Activated naive CD8-positive, alpha-beta T cell treated with anti-CD3 and anti-CD28 coated beads, Interleukin-2, amount 50 U/mL, for 24 hours (primary cell): ENCODE measurements around the gene SOX4.
"Not testable (repeated sequence)": the region's sequence is repeated elsewhere in the genome, so short reads cannot be mapped to it uniquely, and the experiment has no call there.

ENCODE experiments used
- ATAC-seq: fragments of 150-1000 bp; cut with Tn5 transposase; one replicate; pipeline ENCODE4 v1.10.0; 2021
- DNase-seq: peaks from one replicate; pipeline ENCODE4 v3.0.0; 2021
- H3K27ac Mint-ChIP-seq: one replicate; pipeline ENCODE4 v1.8.0; 2021; ENCODE audit warnings: mild to moderate bottlenecking, mixed read lengths
- H3K27me3 Mint-ChIP-seq: one replicate; pipeline ENCODE4 v1.8.0; 2021; ENCODE audit warnings: mixed read lengths
- H3K36me3 Mint-ChIP-seq: one replicate; pipeline ENCODE4 v1.8.0; 2021; ENCODE audit warnings: low read depth, mixed read lengths
- H3K4me1 Mint-ChIP-seq: one replicate; pipeline ENCODE4 v1.8.0; 2021; ENCODE audit warnings: mixed read lengths
- H3K4me3 Mint-ChIP-seq: one replicate; pipeline ENCODE4 v1.8.0; 2021; ENCODE audit warnings: mild to moderate bottlenecking, moderate library complexity, mixed read lengths
- H3K9me3 Mint-ChIP-seq: one replicate; pipeline ENCODE4 v1.8.0; 2021; ENCODE audit warnings: mixed read lengths

Gene SOX4

DNA sequence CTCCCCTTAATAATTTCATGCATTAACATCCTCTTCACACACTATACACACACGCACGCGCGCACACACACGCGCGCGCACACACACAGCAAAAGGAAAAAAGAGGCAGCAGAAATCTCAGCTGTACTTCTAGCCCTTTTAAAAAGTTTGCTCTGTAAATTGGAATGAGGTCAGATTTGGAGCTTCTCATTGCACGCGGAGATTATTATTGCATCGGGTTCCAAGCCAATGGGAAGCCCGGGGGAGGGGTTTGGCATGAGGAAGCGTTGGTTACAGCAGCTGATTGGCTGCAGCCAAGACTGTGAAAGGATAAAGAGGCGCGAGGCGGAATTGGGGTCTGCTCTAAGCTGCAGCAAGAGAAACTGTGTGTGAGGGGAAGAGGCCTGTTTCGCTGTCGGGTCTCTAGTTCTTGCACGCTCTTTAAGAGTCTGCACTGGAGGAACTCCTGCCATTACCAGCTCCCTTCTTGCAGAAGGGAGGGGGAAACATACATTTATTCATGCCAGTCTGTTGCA lies at the start of gene SOX4:
Gene SOX4 (plus strand): TSS at position 340 of the 515 bp plus-strand sequence. CDS start 784 bp downstream, outside the sequence.
- Mint-ChIP-seq H3K9me3 (no peaks in the 10 kb centered on the region), H3K4me1 (peaks cover 33% of the 10 kb centered on the region), H3K4me3 (peak within 1 kb of the TSS; percentile 82), H3K36me3 (peaks cover 2% of the 10 kb centered on the region), H3K27ac (peak within 1 kb of the TSS; percentile 70), H3K27me3 (peaks cover 50% of the 10 kb centered on the region)
- DNase-seq (peak; percentile 67), ATAC-seq (peak; percentile 69)

DNA sequence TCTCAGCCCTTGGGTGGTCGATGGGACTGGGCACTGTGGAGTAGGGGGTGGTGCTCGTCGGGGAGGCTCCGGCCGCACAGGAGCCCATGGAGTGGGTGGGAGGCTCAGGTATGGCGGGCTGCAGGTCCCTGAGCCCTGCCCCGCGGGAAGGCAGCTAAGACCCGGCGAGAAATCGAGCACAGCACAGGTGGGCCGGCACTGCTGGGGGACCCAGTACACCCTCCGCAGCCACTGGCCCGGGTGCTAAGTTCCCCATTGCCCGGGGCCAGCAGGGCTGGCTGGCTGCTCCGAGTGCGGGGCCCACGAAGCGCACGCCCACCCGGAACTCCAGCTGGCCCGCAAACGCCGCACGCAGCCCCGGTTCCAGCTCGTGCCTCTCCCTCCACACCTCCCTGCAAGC lies 41.3 kb upstream of the SOX4 start:
- ATAC-seq, H3K4me3 Mint-ChIP-seq, H3K36me3 Mint-ChIP-seq, H3K4me1 Mint-ChIP-seq, H3K27ac Mint-ChIP-seq, H3K27me3 Mint-ChIP-seq, DNase-seq: not testable (repeated sequence)
- H3K9me3 Mint-ChIP-seq = peaks cover 23% of the 10 kb centered on the region

DNA sequence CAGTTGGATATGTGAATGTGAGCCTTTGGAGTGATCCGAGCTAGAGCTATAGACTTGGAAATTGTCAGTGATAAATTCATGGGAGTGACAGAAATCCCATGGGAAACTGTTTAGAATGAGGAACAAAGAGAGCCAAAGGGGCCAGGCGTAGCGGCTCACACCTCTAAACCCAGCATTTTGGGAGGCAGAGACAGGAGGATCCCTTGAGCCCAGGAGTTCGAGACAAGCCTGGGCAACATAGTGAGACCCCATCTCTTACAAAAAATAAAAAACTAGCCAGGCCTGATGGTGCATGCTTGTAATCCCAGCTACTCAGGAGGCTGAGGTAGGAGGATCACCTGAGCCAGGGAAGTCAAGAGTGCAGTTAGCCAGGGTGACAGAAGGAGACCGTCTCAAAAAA lies 39.3 kb upstream of the SOX4 start:
- Mint-ChIP-seq H3K27me3 (peaks cover 4% of the 10 kb centered on the region), H3K4me3 (no peak overlapping the region), H3K36me3 (no peaks in the 10 kb centered on the region), H3K9me3 (peaks cover 9% of the 10 kb centered on the region), H3K27ac (no peak overlapping the region), H3K4me1 (no peaks in the 10 kb centered on the region)
- DNase-seq = no peak
- ATAC-seq = no peak

DNA sequence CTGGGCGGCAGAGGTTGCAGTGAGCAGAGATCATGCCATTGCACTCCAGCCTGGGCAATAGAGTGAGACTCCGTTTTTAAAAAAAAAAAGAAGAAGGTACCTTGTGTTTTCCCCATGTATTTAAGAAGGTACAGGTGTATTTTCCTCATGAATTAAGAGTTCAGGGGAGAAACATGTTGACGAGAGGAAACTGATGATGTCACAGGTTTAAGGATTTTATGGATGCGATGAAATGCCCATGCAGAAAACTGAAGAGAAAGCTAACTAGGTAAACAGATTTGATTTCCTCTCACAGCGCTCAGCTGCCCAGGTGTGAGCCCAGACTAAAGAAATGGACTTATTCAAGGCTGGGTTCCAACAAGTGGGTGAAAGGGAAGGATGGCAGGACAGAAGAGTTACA lies 38.4 kb upstream of the SOX4 start:
- Mint-ChIP-seq H3K27me3 (peaks cover 4% of the 10 kb centered on the region), H3K9me3 (peaks cover 5% of the 10 kb centered on the region), H3K4me3 (no peak overlapping the region), H3K36me3 (no peaks in the 10 kb centered on the region), H3K27ac (no peak overlapping the region), H3K4me1 (no peaks in the 10 kb centered on the region)
- ATAC-seq (no peak), DNase-seq (no peak)

DNA sequence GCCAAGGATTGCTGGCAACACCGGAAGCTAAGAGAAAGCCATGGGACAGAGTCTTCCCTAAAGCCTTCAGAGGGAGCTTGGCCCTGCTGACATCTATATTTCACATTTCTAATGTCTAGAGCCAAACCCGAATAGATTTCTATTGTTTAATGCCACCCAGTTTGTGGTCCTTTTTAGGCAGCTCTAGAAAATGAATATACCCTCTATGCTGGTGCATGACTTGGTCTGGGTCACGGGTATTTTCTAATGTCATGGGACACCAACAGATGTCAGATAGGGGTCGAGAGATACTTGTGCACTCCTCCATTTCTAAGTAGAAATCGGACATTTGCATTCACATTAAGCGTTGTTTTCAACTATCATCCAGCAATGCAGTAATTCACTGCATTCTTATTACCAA lies 37.0 kb upstream of the SOX4 start:
- Mint-ChIP-seq H3K27me3 (peaks cover 4% of the 10 kb centered on the region), H3K9me3 (peaks cover 5% of the 10 kb centered on the region)

DNA sequence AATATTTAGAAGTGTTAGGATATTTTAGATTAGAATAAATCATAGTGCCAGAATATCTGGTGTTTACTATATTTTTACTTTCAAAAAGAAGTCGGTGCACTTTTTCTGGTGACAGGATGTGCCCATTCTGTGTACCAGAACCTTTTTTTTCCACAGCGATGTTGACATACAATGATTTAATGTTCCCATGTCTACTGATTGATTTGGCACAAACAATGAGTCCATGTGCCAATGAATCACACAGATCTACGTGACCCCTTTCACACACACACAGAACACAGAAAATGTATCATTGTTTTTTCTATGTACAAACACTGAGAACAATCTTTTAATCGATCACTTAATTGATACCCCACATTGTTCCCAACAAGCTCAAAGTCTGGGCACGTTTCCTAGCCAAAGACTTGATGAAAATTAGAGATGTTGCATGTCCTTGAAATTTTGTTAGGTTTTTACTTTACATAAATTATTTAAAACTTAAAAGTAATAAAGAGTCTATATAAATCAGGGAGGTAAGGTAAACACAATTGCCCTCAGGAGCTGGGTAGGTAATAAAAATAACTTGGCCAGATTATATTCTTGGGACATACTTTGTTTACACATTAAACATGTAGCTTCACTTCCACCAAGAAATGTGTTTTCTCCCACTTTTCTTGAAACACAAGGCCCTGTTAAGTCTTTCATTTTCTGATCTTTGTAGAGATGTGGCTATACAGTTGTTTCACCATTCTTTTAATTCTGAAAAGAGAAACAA lies 36.4 kb upstream of the SOX4 start:
- peaks cover 4% of the 10 kb centered on the region for H3K27me3 Mint-ChIP-seq
- no peak overlapping the region for H3K27ac Mint-ChIP-seq
- H3K4me3 Mint-ChIP-seq = no peak overlapping the region
- H3K36me3 Mint-ChIP-seq = no peaks in the 10 kb centered on the region
- no peaks in the 10 kb centered on the region for H3K4me1 Mint-ChIP-seq
- ATAC-seq (no peak), DNase-seq (no peak)
- H3K9me3 Mint-ChIP-seq = peaks cover 5% of the 10 kb centered on the region

More for the DNA sequence above, 37.0 kb upstream of the SOX4 start:
- no peak overlapping the region for H3K4me3 Mint-ChIP-seq
- H3K4me1 Mint-ChIP-seq = no peaks in the 10 kb centered on the region
- ATAC-seq (no peak), DNase-seq (no peak)
- H3K27ac Mint-ChIP-seq = no peak overlapping the region
- H3K36me3 Mint-ChIP-seq = no peaks in the 10 kb centered on the region

DNA sequence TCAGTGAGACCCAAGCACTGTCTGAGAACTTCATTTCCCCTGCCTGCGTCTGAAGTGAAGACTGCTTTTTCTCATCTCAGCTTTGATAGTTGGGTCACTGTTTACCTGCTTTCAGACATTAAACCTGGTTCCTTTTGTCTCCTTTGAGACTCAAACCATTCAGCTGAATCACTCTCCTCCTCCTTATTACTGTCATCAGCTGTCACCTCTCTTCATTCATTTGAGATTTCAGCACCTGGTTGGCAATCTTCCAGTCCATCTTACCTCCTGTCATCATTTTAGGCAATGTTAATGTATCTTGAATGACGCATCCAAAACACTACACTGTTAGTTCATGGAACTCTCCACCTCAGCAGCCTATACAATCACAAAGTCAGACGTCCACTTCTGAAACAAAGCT lies 34.3 kb upstream of the SOX4 start:
- ATAC-seq = no peak
- H3K4me3 Mint-ChIP-seq = no peak overlapping the region
- H3K36me3 Mint-ChIP-seq = no peaks in the 10 kb centered on the region
- H3K9me3 Mint-ChIP-seq = no peaks in the 10 kb centered on the region
- H3K27ac Mint-ChIP-seq = no peak overlapping the region
- H3K27me3 Mint-ChIP-seq = no peaks in the 10 kb centered on the region
- DNase-seq = no peak
- no peaks in the 10 kb centered on the region for H3K4me1 Mint-ChIP-seq

DNA sequence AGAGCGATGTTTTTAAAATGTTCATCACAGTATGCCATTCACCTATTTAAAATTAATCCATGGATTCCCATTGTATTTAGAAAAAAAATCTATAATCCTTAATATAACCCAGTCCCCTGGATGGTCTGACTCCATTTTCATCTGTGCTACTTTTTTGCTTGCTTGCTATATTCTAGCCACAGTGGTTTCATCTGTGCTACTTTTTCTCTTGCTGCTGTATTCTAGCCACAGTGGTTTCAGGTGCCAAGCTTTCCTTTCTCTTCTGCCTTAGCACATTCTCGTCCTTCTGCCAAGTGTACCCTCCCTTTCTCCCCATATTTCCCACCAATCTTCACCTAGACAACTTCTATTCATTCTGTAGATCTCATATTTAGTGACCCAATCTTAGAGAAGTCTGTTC lies 33.3 kb upstream of the SOX4 start:
- no peak for ATAC-seq

DNA sequence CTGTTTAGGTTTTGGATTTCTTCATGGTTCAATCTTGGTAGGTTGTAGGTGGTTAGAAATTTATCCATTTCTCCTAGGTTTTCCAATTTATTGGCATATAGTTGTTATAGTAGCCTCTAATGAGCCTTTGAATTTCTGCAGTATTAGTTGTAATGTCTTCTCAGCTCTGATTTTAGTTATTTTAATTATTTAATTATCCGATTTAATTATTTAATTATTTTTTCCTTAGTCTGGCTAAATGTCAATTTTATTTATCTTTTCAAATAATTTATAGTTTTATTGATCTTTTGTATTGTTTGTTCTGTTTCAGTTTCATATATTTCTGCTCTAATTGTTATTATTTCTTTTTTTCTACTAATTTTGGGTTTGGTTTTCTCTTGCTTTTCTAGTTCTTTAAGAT lies 28.1 kb upstream of the SOX4 start:
- no peak for ATAC-seq
- H3K4me3 Mint-ChIP-seq = no peak overlapping the region
- no peaks in the 10 kb centered on the region for H3K27me3 Mint-ChIP-seq
- H3K4me1 Mint-ChIP-seq = no peaks in the 10 kb centered on the region
- DNase-seq = no peak
- no peaks in the 10 kb centered on the region for H3K9me3 Mint-ChIP-seq
- no peak overlapping the region for H3K27ac Mint-ChIP-seq
- H3K36me3 Mint-ChIP-seq = no peaks in the 10 kb centered on the region

More for the DNA sequence above, 33.3 kb upstream of the SOX4 start:
- no peak for DNase-seq
- no peaks in the 10 kb centered on the region for H3K27me3 Mint-ChIP-seq
- H3K4me3 Mint-ChIP-seq = no peak overlapping the region
- H3K4me1 Mint-ChIP-seq = no peaks in the 10 kb centered on the region
- no peak overlapping the region for H3K27ac Mint-ChIP-seq
- no peaks in the 10 kb centered on the region for H3K36me3 Mint-ChIP-seq
- H3K9me3 Mint-ChIP-seq = no peaks in the 10 kb centered on the region

DNA sequence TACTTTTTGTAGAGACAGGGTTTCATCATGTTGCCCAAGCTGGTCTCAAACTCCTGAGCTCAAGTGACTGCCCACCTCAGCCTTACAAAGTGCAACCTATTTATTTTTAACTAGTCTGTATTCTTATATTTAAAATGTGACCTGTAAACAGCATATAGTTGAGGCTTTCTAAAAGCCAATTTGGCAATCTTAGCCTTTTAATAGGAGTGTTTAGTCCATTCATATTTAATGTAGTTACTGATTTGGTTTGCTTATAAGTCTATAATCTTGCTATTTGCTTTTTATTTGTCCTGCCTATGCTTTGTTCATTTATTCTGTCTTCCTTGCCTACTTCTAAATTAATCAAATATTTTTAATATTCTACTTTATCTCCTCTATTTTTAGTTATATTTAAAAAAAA lies 15.0 kb upstream of the SOX4 start:
- DNase-seq (no peak), ATAC-seq (no peak)
- no peak overlapping the region for H3K4me3 Mint-ChIP-seq
- H3K27ac Mint-ChIP-seq = no peak overlapping the region
- no peaks in the 10 kb centered on the region for H3K36me3 Mint-ChIP-seq
- peaks cover 4% of the 10 kb centered on the region for H3K27me3 Mint-ChIP-seq
- peaks cover 23% of the 10 kb centered on the region for H3K9me3 Mint-ChIP-seq
- H3K4me1 Mint-ChIP-seq = no peaks in the 10 kb centered on the region

DNA sequence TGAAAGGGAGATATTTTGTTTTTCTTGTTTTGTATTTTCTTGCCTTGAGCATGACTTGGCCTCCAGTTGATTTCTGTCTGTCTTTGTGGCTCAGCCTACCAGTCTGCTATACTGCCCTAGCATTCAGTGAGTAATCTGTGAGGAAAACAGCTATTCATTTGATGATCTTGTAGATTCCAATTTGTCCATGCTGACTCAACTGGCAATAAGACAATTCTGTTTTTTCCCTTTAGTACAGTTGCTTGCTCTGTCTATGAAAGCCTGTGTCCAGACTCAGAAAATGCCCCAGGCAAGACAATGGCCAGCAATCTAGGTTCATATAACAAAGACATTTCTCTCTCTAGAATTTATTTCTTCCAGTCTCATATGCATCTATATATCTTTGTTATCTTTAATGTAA lies 10.9 kb upstream of the SOX4 start:
- no peak for DNase-seq
- peaks cover 23% of the 10 kb centered on the region for H3K9me3 Mint-ChIP-seq
- H3K4me1 Mint-ChIP-seq = peaks cover 3% of the 10 kb centered on the region
- H3K27ac Mint-ChIP-seq = no peak overlapping the region
- H3K4me3 Mint-ChIP-seq = no peak overlapping the region
- no peak for ATAC-seq
- no peaks in the 10 kb centered on the region for H3K36me3 Mint-ChIP-seq
- peaks cover 20% of the 10 kb centered on the region for H3K27me3 Mint-ChIP-seq

DNA sequence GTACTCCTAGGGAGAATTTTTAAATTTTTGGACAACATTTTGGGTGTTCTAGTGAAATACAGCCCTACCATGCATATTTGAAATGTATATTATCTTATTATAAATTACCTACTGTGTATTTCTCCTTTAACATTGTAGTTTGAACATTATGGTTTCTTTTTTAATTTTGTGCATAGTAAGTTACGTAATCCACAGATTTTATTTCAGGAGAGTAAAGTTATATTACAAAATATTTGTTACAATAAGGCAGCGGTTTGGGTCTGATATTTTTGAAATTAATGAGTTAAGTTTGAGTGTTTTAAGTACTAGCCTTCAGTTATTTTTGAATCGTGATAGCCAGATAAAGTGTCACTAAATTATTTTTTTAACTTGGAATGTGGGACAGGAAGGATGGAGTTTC lies 7.3 kb upstream of the SOX4 start:
- no peak overlapping the region for H3K27ac Mint-ChIP-seq
- H3K36me3 Mint-ChIP-seq = no peaks in the 10 kb centered on the region
- peaks cover 38% of the 10 kb centered on the region for H3K27me3 Mint-ChIP-seq
- H3K4me3 Mint-ChIP-seq = no peak overlapping the region
- DNase-seq = no peak
- peaks cover 12% of the 10 kb centered on the region for H3K9me3 Mint-ChIP-seq
- peaks cover 14% of the 10 kb centered on the region for H3K4me1 Mint-ChIP-seq
- no peak for ATAC-seq

DNA sequence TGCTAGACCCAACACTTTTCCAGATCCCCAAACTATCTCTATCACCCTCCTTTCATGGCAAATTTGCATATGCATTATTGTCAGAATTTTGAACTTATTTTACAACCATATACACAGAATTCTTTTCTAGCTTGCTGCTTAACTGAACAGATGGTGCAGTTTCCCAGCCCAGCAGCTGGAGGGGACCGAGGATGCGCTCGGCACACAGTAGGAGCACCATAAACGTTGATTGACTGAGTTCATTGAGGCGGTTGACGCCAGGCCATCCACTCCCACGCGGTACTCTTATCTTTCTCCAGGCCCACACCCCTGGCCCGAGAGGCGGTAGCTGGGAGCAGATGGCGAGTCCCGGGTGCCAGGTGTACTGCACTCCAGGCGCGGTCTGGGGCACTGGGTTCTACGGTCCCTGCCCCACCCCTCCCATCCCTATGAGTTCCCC lies 6.8 kb upstream of the SOX4 start:
- peaks cover 12% of the 10 kb centered on the region for H3K9me3 Mint-ChIP-seq
- peaks cover 38% of the 10 kb centered on the region for H3K27me3 Mint-ChIP-seq
- ATAC-seq (no peak), DNase-seq (no peak)
- no peak overlapping the region for H3K27ac Mint-ChIP-seq
- H3K36me3 Mint-ChIP-seq = no peaks in the 10 kb centered on the region
- peaks cover 14% of the 10 kb centered on the region for H3K4me1 Mint-ChIP-seq
- peak overlapping the region; percentile 86 for H3K4me3 Mint-ChIP-seq

DNA sequence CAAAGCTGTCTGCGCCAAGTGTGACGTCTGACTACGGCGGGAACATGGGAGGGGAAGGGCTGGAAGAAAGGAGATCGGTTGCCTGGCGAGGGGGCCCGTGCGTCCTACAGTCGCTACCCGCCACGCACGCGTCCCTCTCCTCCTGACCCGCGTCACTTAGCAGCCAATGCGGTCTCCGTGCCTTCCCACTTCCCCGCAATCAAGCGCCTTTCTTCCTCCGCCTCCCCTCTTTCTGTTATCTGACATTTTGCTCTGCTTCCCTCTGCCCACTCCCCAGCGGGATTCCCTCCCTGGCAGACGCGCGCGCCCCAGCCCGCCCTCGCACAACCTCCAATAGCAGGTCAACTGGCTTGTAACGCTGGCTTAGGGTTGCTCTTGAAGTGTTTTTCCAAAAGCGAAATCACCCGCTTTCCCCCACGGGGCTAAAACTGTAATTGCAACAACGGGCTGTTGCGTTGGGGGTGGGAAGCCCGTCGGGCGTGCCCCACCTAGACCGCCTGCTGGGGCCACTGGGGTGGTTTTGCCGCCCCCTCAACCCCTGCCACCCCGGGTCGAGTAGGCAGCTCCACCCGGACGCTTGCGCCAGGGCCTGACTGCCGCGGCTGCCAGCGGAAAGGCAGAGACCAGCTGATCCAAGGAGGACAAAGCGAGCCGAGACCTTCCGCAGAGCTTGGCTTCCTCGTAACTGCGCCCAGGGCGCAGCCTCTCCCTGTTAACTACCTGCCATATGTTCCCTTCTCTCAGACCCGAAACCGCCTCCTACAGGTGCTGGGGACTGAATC lies 6.2 kb upstream of the SOX4 start:
- Mint-ChIP-seq H3K9me3 (peaks cover 7% of the 10 kb centered on the region), H3K27ac (no peak overlapping the region), H3K4me1 (peaks cover 14% of the 10 kb centered on the region), H3K4me3 (peak overlapping the region; percentile 86), H3K27me3 (peaks cover 40% of the 10 kb centered on the region), H3K36me3 (no peaks in the 10 kb centered on the region)
- ATAC-seq (peak; percentile 9), DNase-seq (peak; percentile 26)

DNA sequence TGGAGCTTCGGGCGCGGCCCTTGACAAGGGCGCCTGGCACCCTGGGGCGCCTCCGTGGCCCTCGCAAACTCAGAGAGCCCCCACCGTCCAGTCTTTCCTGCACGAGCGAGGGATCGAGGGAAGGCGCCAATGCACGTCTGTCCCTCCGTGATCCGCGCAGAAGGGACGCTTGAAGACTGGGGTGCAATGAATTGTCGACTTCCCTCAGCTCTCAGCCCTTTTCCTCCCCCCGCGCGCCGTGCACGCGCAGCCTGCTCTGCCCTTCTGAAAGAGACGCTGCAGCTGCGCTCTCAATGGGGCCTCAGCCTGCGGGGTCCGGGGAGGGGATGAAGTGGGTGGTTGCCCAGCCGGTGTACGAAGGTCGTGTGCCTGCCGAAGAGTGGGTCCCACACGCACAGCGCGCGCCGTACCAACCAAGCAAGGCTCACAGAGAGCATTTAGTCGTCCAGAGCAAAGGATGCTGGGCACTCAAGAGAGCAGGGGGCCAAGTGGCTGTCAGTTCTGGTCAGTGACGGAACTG lies 5.5 kb upstream of the SOX4 start:
- Mint-ChIP-seq H3K36me3 (no peaks in the 10 kb centered on the region), H3K27ac (no peak overlapping the region), H3K4me3 (peak overlapping the region; percentile 86), H3K9me3 (peaks cover 3% of the 10 kb centered on the region), H3K4me1 (peaks cover 14% of the 10 kb centered on the region), H3K27me3 (peaks cover 46% of the 10 kb centered on the region)
- peak; percentile 27 for DNase-seq
- ATAC-seq = peak; percentile 19
